Stimulated activated CD4-positive, alpha-beta T cell treated with anti-CD3 and anti-CD28 coated beads, Interleukin-12 subunit alpha, Interleukin-12 subunit beta, amount 100 ng/mL, for 24 hours (primary cell): Measurements from ENCODE around the gene CLCA2.
A peak's percentile ranks its signal among the peaks of the same experiment; 100 is the strongest.

Experiments
- DNase-seq, 2 experiments: peaks; one replicate each; pipeline ENCODE4 v3.0.0-alpha.2; 2020; ENCODE audit warnings: low read depth in 2 of 2

CLCA2 gene

DNA sequence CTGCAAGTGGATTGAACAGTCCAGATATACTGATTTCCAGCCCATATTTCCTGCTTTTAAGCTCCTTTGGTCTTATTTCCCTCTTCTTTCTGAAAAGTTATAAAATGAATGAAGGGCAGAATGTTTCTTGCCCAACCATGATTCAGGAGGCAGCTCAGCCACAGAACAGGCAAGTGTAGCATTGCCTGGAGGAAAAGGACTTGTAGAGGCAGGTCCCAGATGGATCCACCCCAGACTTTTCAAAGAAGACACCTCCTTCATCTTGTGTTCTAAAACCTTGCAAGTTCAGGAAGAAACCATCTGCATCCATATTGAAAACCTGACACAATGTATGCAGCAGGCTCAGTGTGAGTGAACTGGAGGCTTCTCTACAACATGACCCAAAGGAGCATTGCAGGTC, at the start of gene CLCA2:
TSS of gene CLCA2 (plus strand) at position 299 of the 400 bp plus-strand sequence. CDS start at position 376, 77 bp downstream.
- no peak for DNase-seq

DNA sequence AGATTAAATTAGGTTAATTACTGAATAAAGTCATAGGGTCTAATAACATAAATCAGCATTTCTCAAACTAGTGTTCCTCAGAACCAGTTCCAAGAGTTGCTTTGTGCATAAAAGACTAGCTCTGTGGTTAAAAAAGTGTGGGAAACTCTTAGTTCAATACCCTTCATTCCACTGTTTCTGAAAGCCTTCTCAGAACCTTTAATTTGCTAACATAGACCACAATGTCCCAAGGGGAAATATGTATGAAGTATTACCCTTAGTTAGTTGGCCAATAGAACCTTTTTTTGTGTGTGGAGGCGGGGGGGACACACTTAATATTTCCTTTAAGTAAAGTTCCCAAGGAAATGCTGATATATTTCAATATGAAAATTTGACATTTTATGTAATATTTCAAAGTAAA, 48.3 kb upstream of the CLCA2 start:
- DNase-seq: no peak

DNA sequence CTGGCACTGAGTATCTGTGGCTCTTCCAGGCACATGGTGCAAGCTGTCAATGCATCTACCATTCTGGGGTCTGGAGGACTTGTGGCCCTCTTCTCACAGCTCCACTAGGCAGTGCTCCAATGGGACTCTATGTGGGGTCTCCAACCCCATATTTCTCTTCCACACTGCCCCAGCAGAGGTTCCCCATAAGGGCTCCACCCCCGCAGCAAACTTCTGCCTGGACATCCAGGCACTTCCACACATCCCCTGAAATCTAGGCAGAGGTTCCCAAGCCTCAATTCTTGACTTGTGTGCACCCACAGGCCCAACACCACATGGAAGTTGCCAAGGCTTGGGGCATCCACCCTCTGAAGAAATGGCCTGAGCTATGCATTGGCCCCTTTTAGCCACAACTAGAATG, 46.6 kb upstream of the CLCA2 start:
- no peak for DNase-seq

DNA sequence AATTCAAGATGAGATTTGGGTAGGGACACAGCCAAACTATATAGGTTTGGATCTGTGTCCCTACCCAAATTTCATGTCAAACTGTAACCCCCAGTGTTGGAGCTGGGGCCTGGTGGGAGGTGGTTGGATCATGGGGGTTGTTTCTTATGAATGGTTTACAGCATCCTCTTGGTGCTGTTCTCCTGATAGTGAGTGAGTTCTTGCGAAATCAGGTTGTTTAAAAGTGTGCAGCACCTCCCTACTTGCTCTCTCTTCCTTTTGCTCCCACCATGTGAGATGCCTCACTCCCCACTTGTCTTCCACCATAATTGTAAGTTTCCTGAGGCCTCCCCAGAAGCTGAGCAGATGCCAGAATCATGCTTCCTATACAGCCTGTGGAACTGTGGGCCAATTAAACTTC, 45.2 kb upstream of the CLCA2 start:
- no peak for DNase-seq

- DNase-seq: no peak
Measured at GRCh38 chr1:86380257-86380861, 43.6 kb upstream of the CLCA2 start.

DNA sequence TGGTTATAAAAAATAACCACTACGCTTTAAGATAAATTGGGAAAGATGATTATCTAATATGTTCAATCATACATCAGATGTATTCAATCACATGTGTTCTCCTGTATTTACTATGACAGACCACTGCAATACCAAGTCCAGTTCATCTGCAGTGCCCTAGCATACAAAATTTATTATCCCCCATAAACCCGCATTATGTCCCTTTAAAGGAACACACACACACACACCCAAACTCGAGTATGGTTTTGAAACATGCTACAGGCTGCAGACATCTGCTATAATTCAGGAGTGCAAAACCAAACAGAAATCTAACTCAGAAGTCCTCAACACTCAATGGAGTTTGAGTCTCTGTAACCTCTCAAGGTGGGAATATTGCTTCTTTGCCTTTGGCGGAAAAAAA, 42.7 kb upstream of the CLCA2 start:
- no peak for DNase-seq

GRCh38 chr1:86382878-86383277, 41.1 kb upstream of the CLCA2 start:
- no peak for DNase-seq

GRCh38 chr1:86387916-86388627, 35.9 kb upstream of the CLCA2 start:
- no peak for DNase-seq

DNA sequence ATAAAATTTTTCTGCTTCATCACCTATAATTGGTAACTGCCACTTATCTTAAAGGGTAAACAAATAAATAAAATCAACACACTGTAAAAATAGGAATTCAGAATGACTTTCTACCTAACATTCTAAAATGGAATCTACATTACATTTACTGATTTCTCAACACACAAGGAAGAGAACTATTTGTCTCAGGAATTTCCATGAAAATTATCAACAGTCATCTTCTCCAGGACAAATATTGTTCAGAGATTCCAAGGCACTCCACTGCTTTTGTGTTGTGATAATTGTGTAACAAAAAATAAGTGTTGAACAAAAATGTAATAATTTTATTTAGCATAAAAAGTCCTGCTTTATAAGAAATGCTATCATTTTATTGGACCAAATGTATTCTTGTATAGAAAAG, 35.2 kb upstream of the CLCA2 start:
- no peak for DNase-seq

DNA sequence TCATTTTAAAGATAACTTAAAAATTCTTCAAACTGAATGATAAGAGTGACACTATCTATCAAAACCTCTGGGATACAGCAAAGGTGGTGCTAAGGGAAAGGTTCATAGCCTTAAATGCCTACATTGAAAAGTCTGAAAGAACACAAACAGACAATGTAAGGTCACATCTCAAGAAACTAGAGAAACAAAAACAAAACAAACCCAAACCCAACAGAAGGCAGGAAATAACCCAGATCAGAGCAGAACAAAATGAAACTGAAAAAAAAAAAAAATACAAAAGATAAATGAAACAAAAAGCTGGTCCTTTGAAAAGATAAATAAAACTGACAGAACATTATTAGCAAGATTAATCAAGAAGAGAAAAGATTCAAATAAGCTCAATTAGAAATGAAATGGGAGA, 34.7 kb upstream of the CLCA2 start:
- DNase-seq: no peak

- DNase-seq: no peak
Measured at GRCh38 chr1:86394416-86394815, 29.6 kb upstream of the CLCA2 start.

GRCh38 chr1:86395751-86396497, 28.0 kb upstream of the CLCA2 start, which contains the start of gene ODF2L:
Gene ODF2L (minus strand): TSS chr1:86396323. CDS start chr1:86387027, 9,296 bp downstream.
- peak; percentile 80 to 82 for DNase-seq

DNA sequence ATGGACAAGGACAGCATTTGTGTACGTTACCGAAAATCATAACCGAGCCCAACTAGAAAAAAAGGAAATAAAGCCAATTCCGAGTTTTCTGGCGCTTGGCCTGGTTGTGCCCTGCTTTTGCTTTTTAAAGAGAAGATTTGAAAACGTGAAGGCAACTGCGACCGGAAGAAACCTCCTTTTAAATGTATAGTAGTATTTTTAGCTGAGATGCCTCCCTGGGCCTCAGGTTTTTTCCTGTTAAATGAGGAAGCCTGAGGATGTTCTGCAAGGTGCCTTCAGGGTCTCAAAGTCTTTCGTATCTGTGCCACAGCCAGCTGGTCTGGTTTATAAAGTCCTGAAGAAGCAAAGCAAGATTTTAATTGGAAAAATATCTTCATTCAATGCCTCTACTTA, 27.5 kb upstream of the CLCA2 start:
- no peak for DNase-seq

- DNase-seq: no peak
Measured at GRCh38 chr1:86409416-86410021, 14.5 kb upstream of the CLCA2 start.

DNA sequence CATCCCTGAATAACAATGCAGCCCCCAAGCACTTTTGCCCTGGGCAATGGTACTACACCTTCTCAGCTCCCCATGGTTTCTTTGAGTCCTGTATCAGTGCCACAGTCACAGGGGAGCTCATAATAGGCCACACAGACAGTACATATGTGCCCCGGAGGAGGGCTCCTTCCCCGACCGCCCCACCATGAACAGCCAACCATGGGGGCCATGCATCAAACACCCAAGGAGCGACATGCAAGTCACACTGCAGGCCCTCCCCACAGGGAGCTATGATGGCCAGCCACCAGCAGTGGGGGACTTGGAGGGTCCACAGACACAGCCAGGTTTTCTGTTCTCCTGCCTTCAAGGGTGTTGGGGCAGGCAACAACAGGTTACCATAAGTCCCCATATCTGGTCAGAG, 13.1 kb upstream of the CLCA2 start:
- no peak for DNase-seq

DNA sequence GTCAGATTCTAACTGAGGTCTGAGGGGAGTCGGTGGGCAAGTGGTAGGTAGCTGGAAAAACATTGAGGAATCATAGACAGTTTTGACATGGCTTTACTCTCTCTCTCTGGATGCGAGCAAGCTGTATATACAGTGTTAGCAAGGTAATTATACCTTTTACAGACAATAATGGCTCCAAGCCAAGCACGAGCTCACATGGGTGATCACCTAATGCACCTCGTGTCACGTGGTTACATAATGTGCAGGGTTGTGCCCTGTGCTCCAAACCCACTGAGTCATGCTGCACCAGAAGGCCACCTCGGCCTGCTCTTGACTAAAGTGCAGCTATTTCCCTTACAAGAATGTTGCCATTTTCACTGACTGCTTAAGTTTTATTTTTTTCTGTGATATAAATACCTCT, 7.6 kb upstream of the CLCA2 start:
- no peak for DNase-seq

DNA sequence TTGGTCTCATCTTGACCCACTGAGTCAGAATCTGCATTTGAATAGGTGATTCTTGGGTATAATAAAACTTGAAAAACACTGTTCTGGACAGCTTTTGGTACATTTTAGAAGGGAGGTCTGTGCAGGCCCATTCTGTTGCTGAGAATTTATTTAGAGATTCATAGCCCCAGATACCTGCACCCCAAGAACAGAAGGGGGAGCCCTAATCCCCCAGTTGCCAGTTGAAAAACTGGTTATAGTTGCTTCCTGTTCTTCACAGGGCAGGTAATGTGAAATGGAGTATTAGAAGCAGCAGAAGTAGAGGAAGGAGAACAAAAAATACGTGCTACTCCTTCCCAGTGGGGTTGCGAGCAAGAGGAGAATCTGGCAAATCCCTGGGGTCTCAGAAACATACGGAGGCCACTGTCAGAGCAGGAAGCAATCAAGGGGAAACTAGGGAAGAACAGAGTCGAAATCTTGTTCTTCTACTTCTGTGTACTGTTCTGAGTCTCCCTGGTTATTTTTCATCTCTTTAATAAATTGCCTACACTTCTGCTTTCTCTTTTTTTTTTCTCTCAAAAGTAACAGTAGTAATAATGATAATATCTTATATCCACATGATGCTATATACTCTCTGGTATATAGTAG, 4.6 kb upstream of the CLCA2 start:
- DNase-seq: no peak

- no peak for DNase-seq
Measured at GRCh38 chr1:86421601-86422280, 2.2 kb upstream of the CLCA2 start.

DNA sequence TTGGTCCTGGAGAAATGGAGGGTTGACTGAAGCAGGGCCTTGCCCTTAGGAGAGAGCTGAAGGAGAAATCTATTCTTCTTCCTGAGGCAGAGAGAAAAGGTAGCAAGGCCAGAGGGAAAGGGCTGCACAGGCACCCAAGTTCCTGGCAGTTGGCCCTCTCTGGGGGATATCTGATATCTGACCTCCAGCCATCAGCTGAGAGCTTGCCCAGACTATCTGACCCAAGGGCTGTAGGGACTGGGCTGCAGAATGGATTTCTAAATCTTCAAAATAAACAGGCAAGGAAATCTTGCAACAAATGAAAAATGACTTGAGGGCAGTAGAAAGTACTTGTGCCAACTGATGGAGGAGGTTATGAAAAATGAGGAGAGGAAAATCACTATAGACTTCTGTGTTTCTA, 498 bp upstream of the CLCA2 start:
- DNase-seq: no peak

DNA sequence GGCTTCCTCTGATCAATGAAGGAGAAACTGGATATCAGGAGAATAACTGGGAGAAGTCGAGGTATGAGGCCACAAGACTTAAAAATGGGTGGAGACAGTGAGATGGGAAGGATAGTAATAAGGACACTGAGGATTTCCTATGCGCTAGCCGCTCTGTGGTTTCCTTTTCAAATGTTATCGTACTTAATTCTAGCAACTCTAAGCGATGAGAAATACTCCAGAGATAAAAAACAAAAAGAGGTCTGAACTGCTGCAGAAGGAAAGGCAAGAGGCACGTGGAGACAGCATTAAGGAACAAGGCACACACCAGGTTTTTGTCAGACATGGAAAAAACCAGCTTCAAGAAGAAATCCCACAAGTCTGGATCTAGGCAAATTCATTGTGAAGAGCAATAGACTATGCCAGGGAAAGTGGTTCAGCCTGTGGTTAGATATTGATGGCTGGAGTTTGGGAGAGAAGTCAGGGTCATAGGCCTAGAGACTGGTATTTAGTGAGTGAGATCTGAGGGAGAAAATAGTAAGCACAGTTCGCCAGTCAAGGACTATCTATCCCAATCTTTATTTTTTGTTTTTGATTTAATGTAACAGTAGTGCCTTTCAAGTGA, 5.3 kb downstream of the CLCA2 start:
- no peak for DNase-seq

- no peak for DNase-seq
Measured at GRCh38 chr1:86429835-86430234, 5.9 kb downstream of the CLCA2 start.
